ENCODE results near the gene ACAP1.

GRCh38 chr17:7389924-7390910 lies 53.9 kb downstream of the ACAP1 start:
- no peak for TF ChIP-seq POLR2A (IDR thresholded peaks at IDR 0.05)
- TF ChIP-seq, protein P1, sequence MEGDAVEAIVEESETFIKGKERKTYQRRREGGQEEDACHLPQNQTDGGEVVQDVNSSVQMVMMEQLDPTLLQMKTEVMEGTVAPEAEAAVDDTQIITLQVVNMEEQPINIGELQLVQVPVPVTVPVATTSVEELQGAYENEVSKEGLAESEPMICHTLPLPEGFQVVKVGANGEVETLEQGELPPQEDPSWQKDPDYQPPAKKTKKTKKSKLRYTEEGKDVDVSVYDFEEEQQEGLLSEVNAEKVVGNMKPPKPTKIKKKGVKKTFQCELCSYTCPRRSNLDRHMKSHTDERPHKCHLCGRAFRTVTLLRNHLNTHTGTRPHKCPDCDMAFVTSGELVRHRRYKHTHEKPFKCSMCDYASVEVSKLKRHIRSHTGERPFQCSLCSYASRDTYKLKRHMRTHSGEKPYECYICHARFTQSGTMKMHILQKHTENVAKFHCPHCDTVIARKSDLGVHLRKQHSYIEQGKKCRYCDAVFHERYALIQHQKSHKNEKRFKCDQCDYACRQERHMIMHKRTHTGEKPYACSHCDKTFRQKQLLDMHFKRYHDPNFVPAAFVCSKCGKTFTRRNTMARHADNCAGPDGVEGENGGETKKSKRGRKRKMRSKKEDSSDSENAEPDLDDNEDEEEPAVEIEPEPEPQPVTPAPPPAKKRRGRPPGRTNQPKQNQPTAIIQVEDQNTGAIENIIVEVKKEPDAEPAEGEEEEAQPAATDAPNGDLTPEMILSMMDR (IDR thresholded peaks at IDR 0.05 in 8 of 11, conservative IDR thresholded peaks at IDR 0.05 in 3 of 11), result no peak
